Cortex of kidney (tissue), 1 donor: ENCODE data around the gene SLFN14.
"Not testable (repeated sequence)": the region's sequence is repeated elsewhere in the genome, so short reads cannot be mapped to it uniquely, and the experiment has no call there.

Source experiments
- DNase-seq: peaks from one replicate; lab custom pipeline; 2025; lab: John Stamatoyannopoulos, UW

The SLFN14 gene

GRCh38 chr17:35521654-35522256 lies 38.9 kb downstream of the SLFN14 start:
- not testable (repeated sequence) for DNase-seq

GRCh38 chr17:35521150-35521549 lies 39.5 kb downstream of the SLFN14 start:
- no peak for DNase-seq

- no peak for DNase-seq
Measured at GRCh38 chr17:35519906-35520442, 40.6 kb downstream of the SLFN14 start.

DNA sequence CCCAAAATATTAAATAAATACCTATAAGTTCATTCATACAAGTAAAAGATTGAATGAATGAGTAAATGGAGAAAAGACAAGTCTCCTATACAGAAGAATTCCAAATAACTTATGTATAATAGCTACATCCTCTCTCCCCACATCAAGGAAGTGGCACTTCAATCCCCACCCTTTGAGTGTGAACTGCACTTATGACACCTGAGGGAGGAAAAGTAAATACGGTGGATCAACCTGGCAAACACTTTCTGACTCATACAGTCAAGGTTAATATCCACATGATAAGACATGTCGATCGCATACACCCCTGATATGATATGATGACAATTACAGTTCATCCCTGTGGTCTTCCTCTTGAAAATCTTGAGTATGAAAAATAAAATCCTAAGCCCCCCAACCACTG lies 41.2 kb downstream of the SLFN14 start:
- DNase-seq = no peak

- DNase-seq = not testable (repeated sequence)
Measured at GRCh38 chr17:35518431-35518830, 42.2 kb downstream of the SLFN14 start.

DNA sequence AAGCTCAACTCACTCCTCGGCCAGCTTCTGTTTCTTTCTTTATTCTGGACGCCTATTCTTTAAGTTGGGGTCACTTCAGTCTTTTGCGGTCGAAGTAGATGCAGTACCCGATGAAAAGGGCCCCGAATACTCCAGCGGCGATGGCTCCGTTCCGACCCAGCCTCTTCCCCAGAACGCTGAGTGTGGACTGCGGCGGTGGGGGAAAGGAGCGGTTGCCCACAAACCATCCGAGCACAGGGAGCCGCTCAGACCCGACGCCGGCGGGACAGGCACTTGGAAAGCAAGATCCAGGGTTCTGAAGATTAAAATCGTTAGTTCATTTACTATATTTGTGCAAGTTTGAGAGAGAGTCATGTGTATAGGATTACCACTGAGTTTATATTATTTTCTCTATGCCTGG lies 45.6 kb downstream of the SLFN14 start:
- no peak for DNase-seq

- no peak for DNase-seq
Measured at GRCh38 chr17:35514564-35514963, 46.1 kb downstream of the SLFN14 start.
